Ishikawa (cell line): ENCODE results near the gene RYR3.

ENCODE experiments used
- CEBPB ChIP-seq: IDR thresholded peaks from 2 replicates; pipeline ENCODE4 v1.6.1; 2012
- CREB1 ChIP-seq: IDR thresholded peaks from 2 replicates; pipeline ENCODE4 v1.6.1; 2012; ENCODE audit warnings: low read depth
- EGR1 ChIP-seq: IDR thresholded peaks from 2 replicates; pipeline ENCODE4 v1.6.1; 2012
- EP300 ChIP-seq: IDR thresholded peaks from 2 replicates; pipeline ENCODE4 v1.6.1; 2012; ENCODE audit warnings: borderline replicate concordance
- FOXM1 ChIP-seq: IDR thresholded peaks from 2 replicates; pipeline ENCODE4 v1.6.1; 2012; ENCODE audit warnings: low read depth, borderline replicate concordance
- MAX ChIP-seq: IDR thresholded peaks from 2 replicates; pipeline ENCODE4 v1.6.1; 2012
- NFIC ChIP-seq: IDR thresholded peaks from 2 replicates; pipeline ENCODE4 v1.6.1; 2012
- RAD21 ChIP-seq: IDR thresholded peaks from 2 replicates; pipeline ENCODE4 v1.6.1; 2012; ENCODE audit warnings: low read depth
- REST ChIP-seq: IDR thresholded peaks from 2 replicates; pipeline ENCODE4 v1.6.1; 2012; ENCODE audit warnings: low read depth, mild to moderate bottlenecking
- TAF1 ChIP-seq: IDR thresholded peaks from 2 replicates; pipeline ENCODE4 v1.6.1; 2012; ENCODE audit warnings: low read depth, mild to moderate bottlenecking
- TCF12 ChIP-seq: IDR thresholded peaks from 2 replicates; pipeline ENCODE4 v1.6.1; 2012; ENCODE audit warnings: low read depth
- TEAD4 ChIP-seq: IDR thresholded peaks from 2 replicates; pipeline ENCODE4 v1.6.1; 2012
- YY1 ChIP-seq: IDR thresholded peaks from 2 replicates; pipeline ENCODE4 v1.6.1; 2012; ENCODE audit warnings: low read depth
- ZBTB7A ChIP-seq: IDR thresholded peaks from 2 replicates; pipeline ENCODE4 v1.6.1; 2012; ENCODE audit warnings: low read depth
- TF ChIP-seq, protein P1 (sequence below): IDR thresholded peaks from 2 replicates; pipeline ENCODE4 v1.6.1; 2012

Gene RYR3

DNA sequence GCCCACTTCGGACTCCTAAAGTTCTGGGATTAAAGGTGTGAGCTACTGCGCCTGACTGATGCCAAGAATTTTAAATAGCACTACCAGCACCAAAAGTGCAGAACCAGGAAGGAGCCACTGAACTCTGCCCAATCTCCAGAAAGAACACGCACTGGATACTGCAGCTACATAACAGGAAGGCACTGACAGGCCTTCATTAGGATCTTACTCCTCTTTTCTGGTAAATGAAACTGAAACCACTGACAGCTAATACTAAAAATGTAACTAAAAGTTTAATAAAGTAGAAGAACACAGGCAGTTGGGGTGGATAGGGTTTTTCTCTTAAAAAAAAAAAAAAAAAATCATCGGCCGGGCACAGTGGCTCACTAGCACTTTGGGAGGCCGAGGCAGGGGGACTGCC is 583.4 kb downstream of the RYR3 start:
- TF ChIP-seq RAD21 (no peak), TEAD4 (no peak), MAX (no peak), TCF12 (no peak), NFIC (no peak), TAF1 (no peak), ZBTB7A (no peak), REST (no peak)

GRCh38 chr15:33902043-33902442 is 591.3 kb downstream of the RYR3 start:
- no peak for TF ChIP-seq CREB1
- no peak for TF ChIP-seq ZBTB7A
- TF ChIP-seq TAF1, result no peak
- TF ChIP-seq TEAD4, result no peak
- no peak for TF ChIP-seq FOXM1
- TF ChIP-seq CEBPB, result no peak
- no peak for TF ChIP-seq EGR1
- no peak for TF ChIP-seq TCF12
- TF ChIP-seq NFIC, result no peak
- TF ChIP-seq EP300, result no peak
- TF ChIP-seq YY1, result no peak
- no peak for TF ChIP-seq REST
- TF ChIP-seq MAX, result no peak
- TF ChIP-seq, protein P1, sequence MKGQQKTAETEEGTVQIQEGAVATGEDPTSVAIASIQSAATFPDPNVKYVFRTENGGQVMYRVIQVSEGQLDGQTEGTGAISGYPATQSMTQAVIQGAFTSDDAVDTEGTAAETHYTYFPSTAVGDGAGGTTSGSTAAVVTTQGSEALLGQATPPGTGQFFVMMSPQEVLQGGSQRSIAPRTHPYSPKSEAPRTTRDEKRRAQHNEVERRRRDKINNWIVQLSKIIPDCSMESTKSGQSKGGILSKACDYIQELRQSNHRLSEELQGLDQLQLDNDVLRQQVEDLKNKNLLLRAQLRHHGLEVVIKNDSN, result no peak
- no peak for TF ChIP-seq RAD21

DNA sequence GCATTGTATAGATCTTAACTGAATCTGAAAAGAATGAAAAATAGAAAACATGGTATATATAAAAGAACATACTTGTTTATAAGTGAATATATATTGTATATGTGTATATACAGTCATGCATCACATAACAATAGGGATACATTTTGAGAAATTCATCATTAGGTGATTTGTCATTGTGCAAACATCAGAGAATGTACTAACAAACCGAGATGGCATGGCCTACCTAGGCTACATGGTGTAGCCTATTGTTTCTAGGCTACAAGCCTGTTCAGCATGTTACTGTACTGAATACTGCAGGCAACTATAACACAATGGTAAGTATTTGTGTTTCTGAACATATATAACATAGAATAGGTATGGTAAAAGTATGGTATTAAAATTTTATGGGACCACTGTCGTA is 592.9 kb downstream of the RYR3 start:
- TF ChIP-seq EP300, result no peak

GRCh38 chr15:33907326-33907725 is 596.6 kb downstream of the RYR3 start:
- TF ChIP-seq YY1, result no peak
- TF ChIP-seq EGR1, result no peak
- no peak for TF ChIP-seq TAF1
- no peak for TF ChIP-seq RAD21
- no peak for TF ChIP-seq NFIC
- TF ChIP-seq TEAD4, result no peak
- no peak for TF ChIP-seq TCF12

DNA sequence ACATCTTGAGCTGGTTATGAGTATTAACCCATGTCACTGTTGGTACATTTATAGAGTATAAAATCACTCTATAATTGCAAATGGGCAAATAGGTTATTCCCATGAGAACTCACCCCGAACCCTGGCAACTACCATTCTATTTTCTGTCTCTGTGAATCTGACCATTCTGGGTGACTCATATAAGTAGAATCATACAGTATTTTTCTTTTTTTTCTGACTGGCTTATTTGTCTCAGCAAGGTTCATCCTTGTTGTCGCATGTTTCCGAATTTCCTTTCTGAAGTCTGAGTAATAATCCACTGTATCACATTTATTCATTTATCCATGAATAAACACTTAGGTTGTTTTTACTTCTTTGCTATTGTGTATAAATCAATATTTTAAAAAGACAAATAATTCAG is 597.6 kb downstream of the RYR3 start:
- TF ChIP-seq RAD21 (no peak), YY1 (no peak), TEAD4 (no peak), ZBTB7A (no peak), CEBPB (no peak), TAF1 (no peak), EGR1 (no peak), TCF12 (no peak), EP300 (no peak), REST (no peak), NFIC (no peak), CREB1 (no peak), FOXM1 (no peak), MAX (no peak)
- TF ChIP-seq, protein P1, result no peak
